Tibial nerve (tissue), 3 donors: ENCODE measurements around the gene ILKAP.

Source experiments
- POLR2A ChIP-seq, 2 donors: fragments of 450-650 bp; IDR thresholded peaks; one replicate each; pipeline ENCODE4 v1.6.1; 2017; ENCODE audit warnings: antibody characterized with exemption in 2 of 2, mild to moderate bottlenecking in 2 of 2, moderate library complexity in 2 of 2
- TF ChIP-seq, protein P1 (sequence below), 5 experiments: fragments of 200-600 bp in 3 of 5; fragments of 450-650 bp in 2 of 5; sonication (generic) in 3 of 5; IDR thresholded peaks; one replicate each; pipeline ENCODE4 v1.5.1; 2016 to 2019; ENCODE audit warnings: antibody characterized with exemption in 5 of 5, mild to moderate bottlenecking in 3 of 5, moderate library complexity in 2 of 5

DNA sequence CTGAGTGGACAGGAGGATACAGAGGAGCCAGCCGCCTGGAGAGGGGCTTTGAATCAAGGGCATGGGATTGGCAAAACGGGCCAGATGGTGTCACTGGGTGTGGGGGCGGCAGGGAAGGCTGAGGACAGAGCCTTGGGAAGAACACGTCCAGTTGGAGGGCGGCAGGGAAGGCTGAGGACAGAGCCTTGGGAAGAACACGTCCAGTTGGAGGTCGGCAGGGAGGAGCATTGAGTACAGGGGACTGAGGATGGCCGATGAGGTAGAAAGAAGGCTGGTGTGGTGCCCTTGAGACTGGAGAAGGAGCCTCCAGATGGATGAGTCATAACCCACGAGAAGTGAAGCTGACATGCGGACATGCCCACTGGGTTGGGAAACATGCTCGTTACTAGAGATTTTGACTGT, 31.8 kb upstream of the ILKAP start:
- TF ChIP-seq POLR2A (IDR thresholded peaks at IDR 0.05): no peak
- TF ChIP-seq, protein P1, sequence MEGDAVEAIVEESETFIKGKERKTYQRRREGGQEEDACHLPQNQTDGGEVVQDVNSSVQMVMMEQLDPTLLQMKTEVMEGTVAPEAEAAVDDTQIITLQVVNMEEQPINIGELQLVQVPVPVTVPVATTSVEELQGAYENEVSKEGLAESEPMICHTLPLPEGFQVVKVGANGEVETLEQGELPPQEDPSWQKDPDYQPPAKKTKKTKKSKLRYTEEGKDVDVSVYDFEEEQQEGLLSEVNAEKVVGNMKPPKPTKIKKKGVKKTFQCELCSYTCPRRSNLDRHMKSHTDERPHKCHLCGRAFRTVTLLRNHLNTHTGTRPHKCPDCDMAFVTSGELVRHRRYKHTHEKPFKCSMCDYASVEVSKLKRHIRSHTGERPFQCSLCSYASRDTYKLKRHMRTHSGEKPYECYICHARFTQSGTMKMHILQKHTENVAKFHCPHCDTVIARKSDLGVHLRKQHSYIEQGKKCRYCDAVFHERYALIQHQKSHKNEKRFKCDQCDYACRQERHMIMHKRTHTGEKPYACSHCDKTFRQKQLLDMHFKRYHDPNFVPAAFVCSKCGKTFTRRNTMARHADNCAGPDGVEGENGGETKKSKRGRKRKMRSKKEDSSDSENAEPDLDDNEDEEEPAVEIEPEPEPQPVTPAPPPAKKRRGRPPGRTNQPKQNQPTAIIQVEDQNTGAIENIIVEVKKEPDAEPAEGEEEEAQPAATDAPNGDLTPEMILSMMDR (IDR thresholded peaks at IDR 0.05): no peak
